ENCODE results near the gene PARD3. TPM values are rescaled to one million over a fixed set of nuclear protein-coding genes. Genes with fewer than 3 reads are reported as not detected.

PARD3 gene
- total and polyA plus RNA-seq, 2 donors (not counting 3 experiments of a cell fraction or from before 2014, with no cell fraction given), result 7.3 to 24.1 TPM

DNA sequence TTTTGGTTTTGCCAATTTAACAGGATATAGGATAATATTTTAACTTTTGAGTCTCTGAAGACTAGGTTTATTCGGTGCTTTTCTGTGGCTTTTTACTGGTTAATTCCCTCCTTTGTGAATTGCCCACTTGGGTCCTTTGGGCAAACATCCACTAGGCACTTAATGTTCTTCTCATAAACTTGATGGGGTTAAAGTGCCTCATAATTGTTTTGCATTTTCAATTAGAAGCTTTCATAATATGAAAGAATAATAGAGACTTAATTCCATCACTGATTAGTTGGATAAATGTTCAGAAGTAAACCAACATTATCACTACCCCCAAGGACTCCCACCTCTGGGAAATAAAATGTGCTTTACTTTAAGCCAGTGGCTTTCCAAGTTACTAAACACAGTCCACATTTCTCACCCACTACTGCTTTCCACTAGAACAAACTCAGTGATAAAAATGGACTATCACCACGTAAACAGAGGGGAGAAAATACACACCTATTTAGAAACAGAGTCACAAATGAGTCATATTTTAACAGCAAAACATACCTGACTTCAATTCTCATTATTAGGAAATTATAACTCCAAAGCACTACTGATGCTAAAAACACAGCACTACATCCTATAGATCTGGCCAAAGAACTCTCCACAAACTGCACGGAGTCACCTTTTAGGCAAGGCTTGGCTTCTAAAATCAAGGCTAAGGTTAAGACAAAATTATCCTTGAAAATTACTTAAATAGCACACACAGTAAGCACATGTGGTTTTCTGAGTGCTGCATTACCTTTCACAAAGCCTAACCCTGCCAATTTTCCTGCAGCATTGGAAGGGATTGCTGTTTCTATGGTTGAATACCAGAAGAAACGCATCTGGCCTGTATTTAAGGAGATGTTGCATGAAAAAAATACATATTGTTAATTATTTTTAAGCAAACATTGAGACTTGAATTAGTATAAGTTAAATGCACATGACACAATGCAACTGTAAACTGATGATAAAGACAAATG lies 41.2 kb downstream of the PARD3 start:
- no peak for FAIRE-seq
- Histone ChIP-seq H3K9ac (replicated peaks; ENCODE audit: extremely low read depth, insufficient read depth, low read length) (no peak overlapping the region), H3K36me3 (ENCODE audit: control insufficient read depth in 2 of 2, extremely low read depth in 1 of 2, insufficient read depth in 2 of 2, low read length in 2 of 2) (no peaks in the 10 kb centered on the region), H3K27me3 (ENCODE audit: control insufficient read depth in 2 of 2, insufficient read depth in 2 of 2, low read length in 2 of 2) (no peaks in the 10 kb centered on the region), H4K20me1 (replicated peaks; ENCODE audit: control insufficient read depth, extremely low read depth, insufficient read depth, low read length) (peaks cover 18% of the 10 kb centered on the region), H3K4me2 (ENCODE audit: insufficient read depth, low read length) (no peak overlapping the region), H3K4me1 (ENCODE audit: control insufficient read depth, extremely low read depth, insufficient read depth, low read length) (peaks cover 7% of the 10 kb centered on the region), H3K79me2 (ENCODE audit: control insufficient read depth, insufficient read depth, low read length) (peaks cover 12% of the 10 kb centered on the region), H3K4me3 (replicated peaks in 1 of 3; ENCODE audit: insufficient read depth in 1 of 3, low read depth in 1 of 3, low read length in 3 of 3) (no peak overlapping the region), H3K27ac (ENCODE audit: insufficient read depth, low read depth, low read length) (no peak overlapping the region), H2AFZ (ENCODE audit: low read depth, low read length) (no peak overlapping the region), H3K9me3 (replicated peaks; ENCODE audit: control insufficient read depth, insufficient read depth, low read length) (no peaks in the 10 kb centered on the region), H3K9me1 (replicated peaks; ENCODE audit: control insufficient read depth, extremely low read depth, insufficient read depth, low read length) (no peaks in the 10 kb centered on the region)
- no peak for TF ChIP-seq MAX (IDR thresholded peaks at IDR 0.05; ENCODE audit: insufficient read depth, insufficient read length)
- no peak for TF ChIP-seq GATA2 (IDR thresholded peaks at IDR 0.05; ENCODE audit: insufficient read depth, insufficient read length, low read depth, low read length)
- TF ChIP-seq CTCF (IDR thresholded peaks at IDR 0.05; ENCODE audit: extremely low read depth in 1 of 2, insufficient read depth in 1 of 2, low read depth in 1 of 2, low read length in 2 of 2), result no peak
- TF ChIP-seq JUN (IDR thresholded peaks at IDR 0.05; ENCODE audit: borderline replicate concordance, insufficient read depth, insufficient read length, low read depth), result no peak
- no peak for TF ChIP-seq MYC (IDR thresholded peaks at IDR 0.05; ENCODE audit: low read depth, low read length)
- no peak for TF ChIP-seq FOS (IDR thresholded peaks at IDR 0.05; ENCODE audit: borderline replicate concordance, insufficient read depth, low read length)
- TF ChIP-seq EZH2 (IDR thresholded peaks at IDR 0.05; ENCODE audit: borderline replicate concordance, low read depth, low read length, severe bottlenecking), result no peak
- no peak for TF ChIP-seq POLR2AphosphoS5 (IDR thresholded peaks at IDR 0.05; ENCODE audit: insufficient read depth, low read depth, low read length)
- TF ChIP-seq POLR2A (IDR thresholded peaks at IDR 0.05; ENCODE audit: low read depth, low read length), result no peak
- ChIA-PET POLR2A (no interaction called here), CTCF (interaction anchor here (1.6 to 1.8 kb wide), 2 partner anchors 11 to 16 kb away, joined by 5 read pairs; no protein-coding TSS in a partner anchor)
- BruUV-seq (replicated peaks), result no TSS peak
- intact Hi-C loops (cut with micrococcal nuclease), result no loop called here
- dilution Hi-C loops (cut with MboI; ENCODE audit: extremely low pct_ligation_motif_present, low sequenced_read_pairs), result no loop called here
- no peak for DNase-seq (ENCODE audit: low read depth, low spot score)
